Vagina (tissue), 2 donors: Measurements from ENCODE around the gene CDK6. TPM values are rescaled to one million over a fixed set of nuclear protein-coding genes. Genes with fewer than 3 reads are reported as not detected.
A peak's percentile ranks its signal among the peaks of the same experiment; 100 is the strongest.

Experiments used
- DNase-seq, 2 donors: peaks; one replicate each; pipeline ENCODE4 v3.0.0-alpha.2; 2017; ENCODE audit errors: extremely low spot score in 2 of 2
- H3K27ac ChIP-seq: fragments of 200-600 bp; sonication (generic); one replicate; pipeline ENCODE4 v1.5.1; 2019
- H3K27me3 ChIP-seq: fragments of 200-600 bp; sonication (generic); one replicate; pipeline ENCODE4 v1.5.1; 2019
- H3K36me3 ChIP-seq, 2 donors: fragments of 200-600 bp; sonication (generic); one replicate each; pipeline ENCODE4 v1.5.1; 2017 to 2019
- H3K4me1 ChIP-seq: fragments of 200-600 bp; sonication (generic); one replicate; pipeline ENCODE4 v1.5.1; 2019
- H3K4me3 ChIP-seq, 2 donors: fragments of 200-600 bp; sonication (generic); 1 replicate in 1 of 2; 2 replicates in 1 of 2; pipeline ENCODE4 v1.5.1; 2016 to 2019
- H3K9me3 ChIP-seq: fragments of 200-600 bp; sonication (generic); one replicate; pipeline ENCODE4 v1.5.1; 2019
- CTCF ChIP-seq, 3 experiments: fragments of 450-650 bp in 2 of 3; fragments of 200-600 bp in 1 of 3; sonication (generic) in 1 of 3; IDR thresholded peaks; one replicate each; pipeline ENCODE4 v1.5.1; 2017 to 2019; ENCODE audit warnings: antibody characterized with exemption in 3 of 3, mild to moderate bottlenecking in 2 of 3, moderate library complexity in 2 of 3
- POLR2A ChIP-seq, 2 donors: fragments of 450-650 bp; IDR thresholded peaks; one replicate each; pipeline ENCODE4 v1.6.1; 2017; ENCODE audit warnings: antibody characterized with exemption in 2 of 2, mild to moderate bottlenecking in 2 of 2, moderate library complexity in 2 of 2
- POLR2AphosphoS5 ChIP-seq, 2 donors: sonication (generic); formaldehyde crosslinking; IDR thresholded peaks; one replicate each; pipeline ENCODE4 v1.9.0; 2017; ENCODE audit warnings: antibody characterized with exemption in 2 of 2, mild to moderate bottlenecking in 2 of 2, low read depth in 1 of 2; ENCODE audit not compliant: insufficient read depth in 1 of 2
- intact Hi-C: fragments of 100-400 bp; cut with DNase I; formaldehyde crosslinking; loops from one replicate; pipeline ENCODE4 v1.15.1; 2023
- total RNA-seq: library from RNA; depleted of rRNA; stranded (reverse); fragments of >200 nt; gene quantifications from one replicate; pipeline ENCODE4 v1.2.3, GENCODE V29; 2016

The CDK6 gene
- total RNA-seq, 1 donor from 2014 or later, result 20.6 TPM

GRCh38 chr7:92790992-92791391 is 45.4 kb downstream of the CDK6 start:
- intact Hi-C loops, result loop anchor here (5.0 kb wide), 1 partner anchor 221 kb away; no protein-coding TSS in a partner anchor
- Histone ChIP-seq H3K4me3 (no peak overlapping the region), H3K27ac (no peak overlapping the region), H3K27me3 (no peaks in the 10 kb centered on the region), H3K36me3 (no peaks in the 10 kb centered on the region), H3K4me1 (peaks cover 34% of the 10 kb centered on the region), H3K9me3 (no peaks in the 10 kb centered on the region)
- no peak for TF ChIP-seq CTCF (IDR thresholded peaks at IDR 0.05)
- no peak for TF ChIP-seq POLR2A (IDR thresholded peaks at IDR 0.05)
- TF ChIP-seq POLR2AphosphoS5 (IDR thresholded peaks at IDR 0.05; ENCODE audit: insufficient read depth in 1 of 2, low read depth in 1 of 2), result no peak
- DNase-seq, result no peak

GRCh38 chr7:92788559-92789183 is 47.7 kb downstream of the CDK6 start:
- H3K4me1 ChIP-seq, result peaks cover 27% of the 10 kb centered on the region
- intact Hi-C loops, result no loop called here
- DNase-seq, result no peak
- H3K36me3 ChIP-seq, result no peaks in the 10 kb centered on the region
- no peak overlapping the region for H3K27ac ChIP-seq
- no peaks in the 10 kb centered on the region for H3K9me3 ChIP-seq
- TF ChIP-seq POLR2AphosphoS5 (IDR thresholded peaks at IDR 0.05; ENCODE audit: insufficient read depth in 1 of 2, low read depth in 1 of 2), result no peak
- no peak for TF ChIP-seq POLR2A (IDR thresholded peaks at IDR 0.05)
- no peak for TF ChIP-seq CTCF (IDR thresholded peaks at IDR 0.05)
- no peaks in the 10 kb centered on the region for H3K27me3 ChIP-seq
- no peak overlapping the region for H3K4me3 ChIP-seq

GRCh38 chr7:92785923-92786322 is 50.5 kb downstream of the CDK6 start:
- no peaks in the 10 kb centered on the region for H3K9me3 ChIP-seq
- DNase-seq, result no peak
- no peak overlapping the region for H3K4me3 ChIP-seq
- intact Hi-C loops, result no loop called here
- TF ChIP-seq POLR2A (IDR thresholded peaks at IDR 0.05) (no peak), CTCF (IDR thresholded peaks at IDR 0.05) (no peak), POLR2AphosphoS5 (IDR thresholded peaks at IDR 0.05; ENCODE audit: insufficient read depth in 1 of 2, low read depth in 1 of 2) (peak in 1 of 2 donors; percentile 10)
- peaks cover 33% of the 10 kb centered on the region for H3K4me1 ChIP-seq
- peak overlapping the region; percentile 37 for H3K27ac ChIP-seq
- no peaks in the 10 kb centered on the region for H3K36me3 ChIP-seq
- H3K27me3 ChIP-seq, result no peaks in the 10 kb centered on the region

- Histone ChIP-seq H3K9me3 (no peaks in the 10 kb centered on the region), H3K4me1 (peaks cover 31% of the 10 kb centered on the region), H3K27me3 (no peaks in the 10 kb centered on the region), H3K27ac (no peak overlapping the region), H3K36me3 (no peaks in the 10 kb centered on the region), H3K4me3 (no peak overlapping the region)
- intact Hi-C loops, result no loop called here
- no peak for DNase-seq
- TF ChIP-seq POLR2AphosphoS5 (IDR thresholded peaks at IDR 0.05; ENCODE audit: insufficient read depth in 1 of 2, low read depth in 1 of 2), result no peak
- TF ChIP-seq CTCF (IDR thresholded peaks at IDR 0.05), result no peak
Measured at GRCh38 chr7:92784935-92785334, 51.4 kb downstream of the CDK6 start.
